ENCODE results near the gene OSBPL1A.
"Not testable (repeated sequence)": the region's sequence is repeated elsewhere in the genome, so short reads cannot be mapped to it uniquely, and the experiment has no call there.

The OSBPL1A gene

GRCh38 chr18:24397131-24397693 is 412 bp downstream of the OSBPL1A start:
- DNase-seq, result no peak

GRCh38 chr18:24396082-24396633 is 1.5 kb downstream of the OSBPL1A start:
- DNase-seq, result no peak

GRCh38 chr18:24395049-24395795 is 2.4 kb downstream of the OSBPL1A start:
- no peak for DNase-seq

- no peak for DNase-seq
Measured at GRCh38 chr18:24388957-24389356, 8.7 kb downstream of the OSBPL1A start.

DNA sequence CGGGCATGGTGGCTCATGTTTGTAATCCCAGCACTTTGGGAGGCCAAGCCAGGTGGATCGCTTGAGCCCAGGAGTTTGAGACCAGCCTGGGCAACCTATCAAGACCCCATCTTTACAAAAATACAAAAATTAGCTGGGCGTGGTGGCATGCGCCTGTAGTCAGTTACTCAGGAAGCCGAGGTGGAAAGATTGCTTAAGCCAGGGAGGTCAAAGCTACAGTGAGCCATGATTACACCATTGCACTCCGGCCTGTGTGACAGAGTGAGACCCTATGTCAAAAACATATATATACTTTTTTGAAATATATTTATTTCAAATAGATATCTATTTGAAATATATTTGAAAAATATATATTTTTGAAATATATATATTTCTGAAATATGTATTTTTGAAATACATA is 10.9 kb downstream of the OSBPL1A start:
- no peak for DNase-seq

- no peak for DNase-seq
Measured at GRCh38 chr18:24381126-24381525, 16.5 kb downstream of the OSBPL1A start.

DNA sequence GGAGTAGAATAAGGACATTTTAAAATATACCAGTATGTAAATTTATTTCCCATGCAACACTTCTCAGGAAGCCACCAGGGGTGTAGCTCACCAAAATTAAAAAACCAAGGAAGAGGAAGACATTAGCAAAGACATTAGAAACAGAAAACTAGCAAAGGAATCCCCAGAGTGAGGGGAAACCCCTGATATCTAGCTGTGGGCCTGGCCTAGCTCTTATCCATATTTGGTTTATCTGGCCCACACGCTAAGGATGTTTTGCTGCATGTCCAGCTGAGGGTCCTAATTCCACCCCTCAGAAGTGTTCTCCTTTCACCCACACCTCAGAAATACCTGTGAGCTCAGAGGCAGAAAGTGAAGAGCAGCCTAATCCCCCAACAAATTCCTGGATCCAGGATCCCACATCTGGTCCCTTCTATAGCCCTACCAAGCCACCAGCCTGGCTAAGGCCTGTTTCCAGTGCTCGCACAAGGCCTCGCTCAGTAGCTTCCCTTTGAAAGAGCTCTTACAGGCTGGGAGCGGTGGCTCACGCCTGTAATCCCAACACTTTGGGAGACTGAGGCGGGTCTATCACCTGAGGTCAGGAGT is 17.4 kb downstream of the OSBPL1A start:
- DNase-seq, result no peak

- no peak for DNase-seq
Measured at GRCh38 chr18:24378598-24378997, 19.0 kb downstream of the OSBPL1A start.

DNA sequence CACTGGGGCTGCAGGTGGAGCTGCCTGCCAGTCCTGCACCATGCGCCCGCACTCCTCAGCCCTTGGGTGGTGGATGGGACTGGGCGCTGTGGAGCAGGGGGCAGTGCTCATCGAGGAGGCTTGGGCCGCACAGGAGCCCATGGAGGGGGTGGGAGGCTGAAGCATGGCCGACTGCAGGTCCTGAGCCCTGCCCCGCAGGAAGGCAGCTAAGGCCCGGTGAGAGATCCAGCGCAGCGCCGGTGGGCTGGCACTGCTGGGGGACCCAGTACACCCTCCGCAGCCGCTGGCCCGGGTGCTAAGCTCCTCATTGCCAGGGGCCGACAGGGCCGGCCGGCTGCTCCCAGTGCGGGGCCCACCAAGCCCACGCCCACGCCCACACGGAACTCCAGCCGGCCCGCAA is 21.1 kb downstream of the OSBPL1A start:
- DNase-seq, result not testable (repeated sequence)

- no peak for DNase-seq
Measured at GRCh38 chr18:24373328-24373727, 24.3 kb downstream of the OSBPL1A start.

DNA sequence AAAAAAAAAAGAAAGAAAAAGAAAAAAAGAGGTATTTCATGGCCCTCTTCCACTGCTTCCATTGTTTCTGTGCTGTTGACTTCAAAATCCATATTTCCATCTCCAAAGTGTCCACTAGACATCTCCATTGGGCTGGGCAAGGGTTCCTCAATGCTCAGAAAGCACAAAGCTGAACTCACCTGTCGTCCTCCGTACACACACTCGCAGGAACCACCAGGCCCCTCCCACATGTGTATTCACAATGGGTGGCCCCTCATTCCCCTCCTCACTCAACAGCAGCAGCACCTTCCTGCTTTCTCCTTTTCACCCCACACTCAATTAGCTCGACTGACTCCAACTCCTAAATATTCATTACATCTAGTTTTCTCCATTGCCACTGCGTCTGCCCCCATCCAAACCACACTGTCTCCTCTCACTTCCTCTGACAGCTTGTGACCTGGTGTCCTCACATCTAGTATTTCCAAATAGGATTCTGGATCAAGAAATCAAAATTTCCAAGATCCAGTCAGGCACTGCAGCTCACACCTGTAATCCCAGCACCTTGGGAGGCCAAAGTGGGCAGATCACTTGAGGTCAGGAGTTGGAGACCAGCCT is 25.2 kb downstream of the OSBPL1A start:
- DNase-seq, result no peak

GRCh38 chr18:24370120-24370519 is 27.5 kb downstream of the OSBPL1A start:
- no peak for DNase-seq

GRCh38 chr18:24369426-24369825 is 28.2 kb downstream of the OSBPL1A start:
- no peak for DNase-seq

DNA sequence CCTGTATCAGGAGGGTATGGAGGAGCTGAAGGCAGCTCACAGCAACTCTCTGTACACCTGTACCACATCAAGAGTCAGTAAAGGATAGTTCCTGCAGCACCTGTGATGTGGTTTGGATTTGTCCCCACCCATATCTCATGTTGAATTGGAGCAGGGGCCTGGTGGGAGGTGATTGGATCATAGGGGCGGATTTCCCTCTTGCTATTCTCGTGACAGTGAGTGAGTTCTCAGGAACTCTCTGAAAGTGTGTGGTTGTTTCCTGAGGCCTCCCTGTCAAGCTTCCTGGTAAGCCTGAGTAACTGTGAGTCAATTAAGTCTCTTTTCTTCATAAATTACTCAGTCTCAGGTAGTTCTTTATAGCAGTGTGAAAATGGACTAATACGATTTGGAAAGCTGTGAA is 28.9 kb downstream of the OSBPL1A start:
- DNase-seq, result no peak

DNA sequence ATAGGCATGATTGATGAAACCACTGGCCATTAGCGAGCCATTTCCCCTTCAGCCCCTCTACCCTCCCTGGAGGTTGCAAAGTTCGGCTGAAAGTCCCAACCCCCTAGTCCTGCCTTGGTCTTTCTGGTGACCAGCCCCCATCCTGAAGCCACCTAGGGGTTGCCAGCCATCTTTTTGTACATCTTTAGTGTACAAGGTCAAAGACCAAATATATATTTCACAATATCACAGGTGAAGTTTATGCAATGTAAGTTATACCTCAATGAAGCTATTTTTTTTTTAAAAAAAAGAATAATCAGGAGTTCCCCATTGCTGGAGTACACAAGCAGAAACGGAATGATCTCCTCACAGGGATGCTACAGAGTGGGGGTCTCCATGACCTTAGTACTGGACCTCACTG is 31.3 kb downstream of the OSBPL1A start:
- no peak for DNase-seq

DNA sequence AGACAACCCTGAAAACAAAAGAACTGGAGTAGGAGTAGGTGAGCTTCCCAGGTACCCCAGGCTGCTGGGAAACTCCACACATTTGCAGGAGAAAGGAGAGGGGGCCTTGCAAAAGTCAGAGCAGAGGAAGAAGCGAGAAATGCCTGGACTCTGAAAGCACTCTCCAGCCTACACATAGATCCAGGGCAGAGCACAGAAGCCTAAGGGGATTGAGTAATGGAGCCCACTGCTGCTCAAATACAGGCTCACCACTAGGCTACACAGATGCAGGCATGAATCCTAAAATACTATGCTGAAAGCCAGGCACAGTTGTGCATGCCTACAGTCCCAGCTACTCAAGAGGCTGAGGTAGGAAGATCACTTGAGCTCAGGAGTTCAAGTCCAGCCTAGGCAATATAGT is 33.4 kb downstream of the OSBPL1A start:
- no peak for DNase-seq

- DNase-seq, result no peak
Measured at GRCh38 chr18:24362757-24363156, 34.9 kb downstream of the OSBPL1A start.

DNA sequence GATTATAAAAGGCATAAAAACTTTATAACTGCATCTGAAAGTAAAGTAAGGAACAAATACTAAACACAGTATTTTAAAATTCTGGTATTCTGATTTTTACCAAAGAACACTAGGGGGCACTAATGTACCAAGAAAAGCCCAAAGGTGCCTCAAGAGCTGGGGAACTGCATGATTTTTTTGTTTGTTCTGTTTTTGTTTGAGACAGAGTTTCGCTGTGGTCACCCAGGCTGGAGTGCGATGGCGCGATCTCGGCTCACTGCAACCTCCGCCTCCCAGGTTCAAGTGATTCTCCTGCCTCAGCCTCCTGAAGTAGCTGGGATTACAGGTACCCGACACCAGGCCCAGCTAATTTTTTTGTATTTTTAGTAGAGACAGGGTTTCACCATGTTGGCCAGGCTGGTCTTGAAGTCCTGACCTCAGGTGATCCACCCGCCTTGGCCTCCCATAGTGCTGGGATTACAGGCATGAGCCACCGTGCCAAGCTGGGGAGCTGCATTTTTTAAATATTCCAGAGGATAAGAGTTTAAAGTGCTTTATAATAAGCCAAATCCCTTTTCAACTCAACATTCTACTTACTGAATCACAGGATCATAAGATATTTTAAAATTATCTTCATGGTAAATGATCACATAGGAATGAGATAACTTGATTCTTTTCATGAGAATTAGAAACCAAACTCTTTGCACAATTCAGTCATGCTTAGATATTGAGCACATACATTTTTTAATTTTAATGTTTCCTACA is 37.7 kb downstream of the OSBPL1A start:
- DNase-seq, result not testable (repeated sequence)

GRCh38 chr18:24354278-24354677 is 43.3 kb downstream of the OSBPL1A start:
- DNase-seq, result no peak

DNA sequence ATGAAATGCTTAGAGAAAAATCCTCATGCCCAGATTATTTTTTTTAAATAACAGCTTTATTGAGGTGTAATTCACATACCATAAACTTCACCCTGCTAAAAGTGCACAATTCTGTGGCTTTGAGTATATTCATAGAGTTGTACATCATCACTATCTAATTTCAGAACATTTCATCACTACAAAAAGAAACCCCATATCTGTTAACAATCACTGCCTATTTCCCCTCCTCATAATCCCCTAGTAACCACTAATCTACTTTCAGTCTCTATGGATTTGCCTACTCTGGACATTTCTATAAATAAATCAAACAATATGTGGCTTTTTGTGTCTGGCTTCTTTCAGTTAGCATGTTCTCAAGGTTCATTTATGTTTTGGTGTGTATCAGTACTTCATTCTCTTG is 51.4 kb downstream of the OSBPL1A start:
- DNase-seq, result no peak

GRCh38 chr18:24344509-24344908 is 53.1 kb downstream of the OSBPL1A start:
- DNase-seq, result no peak

DNA sequence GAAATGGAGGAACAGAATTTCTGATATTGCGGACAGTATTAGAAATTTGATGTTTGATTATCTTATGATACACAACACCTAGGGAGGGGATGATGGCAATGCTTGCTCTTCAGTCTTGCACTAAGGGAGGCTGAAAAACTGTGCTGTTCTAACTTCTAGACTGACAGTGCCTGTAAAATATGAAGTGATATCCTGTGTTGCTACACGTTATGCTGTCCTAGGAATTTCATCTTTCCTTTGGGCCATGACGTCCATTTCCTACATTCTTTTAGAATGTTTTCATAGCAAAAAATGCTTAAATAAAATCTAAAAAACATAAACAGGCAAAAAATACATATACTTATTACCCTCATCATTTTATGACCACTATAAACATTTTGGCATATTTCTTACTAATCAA is 55.3 kb downstream of the OSBPL1A start:
- no peak for DNase-seq

DNA sequence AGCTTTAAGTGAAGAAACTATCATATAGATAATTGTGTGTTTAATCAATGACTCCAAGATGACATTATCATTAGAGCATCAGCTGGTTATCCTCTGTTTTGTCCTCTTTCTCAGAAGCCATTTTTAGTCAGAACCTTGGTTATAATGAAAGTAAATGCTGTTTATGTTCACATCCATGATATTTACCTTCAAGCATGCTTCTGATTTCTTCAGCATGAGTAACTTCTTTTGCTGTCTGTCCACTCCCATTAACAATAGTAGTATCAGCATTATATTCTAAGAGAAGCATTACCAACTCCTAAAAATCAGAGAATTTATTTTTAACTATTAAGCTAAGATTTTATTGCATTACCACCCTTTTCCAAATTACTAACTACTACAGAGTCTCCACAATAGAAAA is 56.3 kb downstream of the OSBPL1A start:
- DNase-seq, result no peak
